ENCODE results near the gene CREM.

Gene CREM

GRCh38 chr10:35172146-35172545, 45.5 kb downstream of the CREM start:
- no peak for TF ChIP-seq CTCF (IDR thresholded peaks at IDR 0.05; ENCODE audit: poor library complexity, severe bottlenecking)

GRCh38 chr10:35172574-35172973, 45.9 kb downstream of the CREM start:
- no peaks in the 10 kb centered on the region for H3K4me1 ChIP-seq (ENCODE audit: insufficient read depth, poor library complexity, severe bottlenecking)
- H3K36me3 ChIP-seq (ENCODE audit: low read depth), result no peaks in the 10 kb centered on the region
- no peak overlapping the region for H3K4me3 ChIP-seq (ENCODE audit: severe bottlenecking)
- DNase-seq (ENCODE audit: low spot score), result no peak
- no peak for ATAC-seq (ENCODE audit: low read depth)
- H3K27ac ChIP-seq (ENCODE audit: poor library complexity, severe bottlenecking), result no peak overlapping the region
- no peaks in the 10 kb centered on the region for H3K9me3 ChIP-seq (ENCODE audit: severe bottlenecking)
- no peak for TF ChIP-seq CTCF (IDR thresholded peaks at IDR 0.05; ENCODE audit: poor library complexity, severe bottlenecking)
- H3K27me3 ChIP-seq (ENCODE audit: insufficient read depth, poor library complexity, severe bottlenecking), result no peaks in the 10 kb centered on the region

More at GRCh38 chr10:35172146-35172545, 45.5 kb downstream of the CREM start:
- Histone ChIP-seq H3K4me1 (ENCODE audit: insufficient read depth, poor library complexity, severe bottlenecking) (no peaks in the 10 kb centered on the region), H3K36me3 (ENCODE audit: low read depth) (no peaks in the 10 kb centered on the region), H3K4me3 (ENCODE audit: severe bottlenecking) (no peak overlapping the region), H3K27me3 (ENCODE audit: insufficient read depth, poor library complexity, severe bottlenecking) (no peaks in the 10 kb centered on the region), H3K9me3 (ENCODE audit: severe bottlenecking) (no peaks in the 10 kb centered on the region), H3K27ac (ENCODE audit: poor library complexity, severe bottlenecking) (no peak overlapping the region)
- DNase-seq (ENCODE audit: low spot score) (no peak), ATAC-seq (ENCODE audit: low read depth) (no peak)

GRCh38 chr10:35178331-35178730, 51.7 kb downstream of the CREM start:
- Histone ChIP-seq H3K27ac (ENCODE audit: poor library complexity, severe bottlenecking) (no peak overlapping the region), H3K4me1 (ENCODE audit: insufficient read depth, poor library complexity, severe bottlenecking) (peaks cover 5% of the 10 kb centered on the region), H3K36me3 (ENCODE audit: low read depth) (peaks cover 7% of the 10 kb centered on the region; the same call in 1 of the 2 replicates), H3K4me3 (ENCODE audit: severe bottlenecking) (no peak overlapping the region), H3K9me3 (ENCODE audit: severe bottlenecking) (no peaks in the 10 kb centered on the region), H3K27me3 (ENCODE audit: insufficient read depth, poor library complexity, severe bottlenecking) (no peaks in the 10 kb centered on the region)
- DNase-seq (ENCODE audit: low spot score) (no peak), ATAC-seq (ENCODE audit: low read depth) (no peak)
- no peak for TF ChIP-seq CTCF (IDR thresholded peaks at IDR 0.05; ENCODE audit: poor library complexity, severe bottlenecking)

- DNase-seq (ENCODE audit: low spot score), result no peak
- Histone ChIP-seq H3K27me3 (ENCODE audit: insufficient read depth, poor library complexity, severe bottlenecking) (no peaks in the 10 kb centered on the region), H3K27ac (ENCODE audit: poor library complexity, severe bottlenecking) (peak overlapping the region; percentile 7), H3K4me3 (ENCODE audit: severe bottlenecking) (no peak overlapping the region), H3K9me3 (ENCODE audit: severe bottlenecking) (no peaks in the 10 kb centered on the region), H3K4me1 (ENCODE audit: insufficient read depth, poor library complexity, severe bottlenecking) (peaks cover 5% of the 10 kb centered on the region), H3K36me3 (ENCODE audit: low read depth) (peaks cover 7% of the 10 kb centered on the region; the same call in 1 of the 2 replicates)
- 0 out of 3 replicates have a peak, but pooled peaks have one; percentile 25 for ATAC-seq (ENCODE audit: low read depth)
- no peak for TF ChIP-seq CTCF (IDR thresholded peaks at IDR 0.05; ENCODE audit: poor library complexity, severe bottlenecking)
Observed at GRCh38 chr10:35182631-35183510, 56.2 kb downstream of the CREM start.

Data from RWPE2 (cell line).